Spinal cord (tissue), 10 donors: Measurements from ENCODE around the gene NPAP1. TPM values are rescaled to one million over a fixed set of nuclear protein-coding genes. Genes with fewer than 3 reads are reported as not detected.
"Not testable (repeated sequence)": the region's sequence is repeated elsewhere in the genome, so short reads cannot be mapped to it uniquely, and the experiment has no call there.

Experiments
- DNase-seq, 6 donors: peaks; one replicate each; pipeline versions ENCODE4 v3.0.0 to v3.0.0-alpha.2; 2013 to 2015; ENCODE audit warnings: low spot score in 6 of 6, low read depth in 4 of 6
- H3K27ac ChIP-seq: one replicate; pipeline ENCODE4 v1.5.1; 2013; ENCODE audit warnings: low read depth, low read length, control low read depth
- H3K27me3 ChIP-seq: one replicate; pipeline ENCODE4 v1.6.1; 2013; ENCODE audit warnings: low read length; ENCODE audit not compliant: control insufficient read depth, insufficient read depth
- H3K36me3 ChIP-seq: one replicate; pipeline ENCODE4 v1.6.1; 2013; ENCODE audit warnings: low read length; ENCODE audit not compliant: control insufficient read depth, insufficient read depth
- H3K4me1 ChIP-seq: one replicate; pipeline ENCODE4 v1.6.1; 2013; ENCODE audit warnings: low read length; ENCODE audit not compliant: control insufficient read depth, insufficient read depth
- H3K4me3 ChIP-seq: one replicate; pipeline ENCODE4 v1.5.1; 2013; ENCODE audit warnings: low read depth, low read length, control low read depth
- H3K9me3 ChIP-seq: one replicate; pipeline ENCODE4 v1.6.1; 2013; ENCODE audit warnings: low read length; ENCODE audit not compliant: control insufficient read depth, insufficient read depth
- WGBS: methylation state at CpG from one replicate; pipeline ENCODE4 v1.1.5; 2013; ENCODE audit warnings: missing lambda C conversion rate; ENCODE audit not compliant: insufficient coverage; 5-methylcytosine and 5-hydroxymethylcytosine counted together
- long read RNA-seq, 4 donors: transcript quantifications; one replicate each; lab custom pipeline, GENCODE V29; 2026
- polyA plus RNA-seq, 2 donors: library from polyadenylated mRNA; unstranded; fragments of 120-200 nt; gene quantifications; one replicate each; pipeline ENCODE4 v1.2.1, GENCODE V29; 2013; ENCODE audit not compliant: insufficient read length in 2 of 2
- total RNA-seq, 2 donors: library from RNA; depleted of rRNA in 1 of 2; stranded (reverse); fragments of 120-200 nt in 1 of 2; fragments of >200 nt in 1 of 2; gene quantifications; one replicate each; pipeline versions ENCODE4 v1.2.3 to v1.2.4, GENCODE V29; 2013 to 2014
- donor health status: healthy.

NPAP1 gene
- total RNA-seq (under 1 TPM; 0.44 to 0.69 TPM), polyA plus RNA-seq (under 1 TPM; 0.40 to 0.80 TPM)
- long read RNA-seq, donor 1 = 0 reads
- long read RNA-seq, donor 2 = 0 reads
- long read RNA-seq, donor 3 = 0 reads
- long read RNA-seq, donor 4 = 0 reads

- Histone ChIP-seq H3K27me3 (no peaks in the 10 kb centered on the region), H3K36me3 (peaks cover 16% of the 10 kb centered on the region), H3K27ac (no peak within 1 kb of the TSS), H3K9me3 (no peaks in the 10 kb centered on the region), H3K4me3 (no peak within 1 kb of the TSS), H3K4me1 (no peaks in the 10 kb centered on the region)
- WGBS = 88% methylated on average over 60 of the region's 62 CpGs
- no peak for DNase-seq
Measured at GRCh38 chr15:24675332-24676144, at the start of gene NPAP1. Gene NPAP1, plus strand, starts transcription at chr15:24675775. Its CDS starts 93 bp downstream, at chr15:24675868.

- H3K9me3 ChIP-seq = peaks cover 2% of the 10 kb centered on the region
- H3K4me3 ChIP-seq = no peak overlapping the region
- H3K27ac ChIP-seq = no peak overlapping the region
- H3K4me1 ChIP-seq = no peaks in the 10 kb centered on the region
- H3K27me3 ChIP-seq = no peaks in the 10 kb centered on the region
- no peaks in the 10 kb centered on the region for H3K36me3 ChIP-seq
- WGBS = 54% methylated on average over 3 of the region's 3 CpGs
- DNase-seq = no peak
Measured at GRCh38 chr15:24627443-24627842, 48.1 kb upstream of the NPAP1 start.

- WGBS = 62% methylated on average over 3 of the region's 4 CpGs
- Histone ChIP-seq H3K9me3 (peaks cover 3% of the 10 kb centered on the region), H3K4me1 (no peaks in the 10 kb centered on the region), H3K36me3 (no peaks in the 10 kb centered on the region), H3K4me3 (no peak overlapping the region), H3K27me3 (no peaks in the 10 kb centered on the region), H3K27ac (no peak overlapping the region)
- no peak for DNase-seq
Measured at GRCh38 chr15:24633082-24633481, 42.5 kb upstream of the NPAP1 start.

GRCh38 chr15:24639412-24639811 is 36.2 kb upstream of the NPAP1 start:
- H3K4me1 ChIP-seq, H3K27me3 ChIP-seq, DNase-seq, H3K36me3 ChIP-seq, H3K4me3 ChIP-seq, H3K27ac ChIP-seq, H3K9me3 ChIP-seq: not testable (repeated sequence)
- WGBS = 85% methylated on average over 9 of the region's 11 CpGs

GRCh38 chr15:24645627-24646026 is 29.9 kb upstream of the NPAP1 start:
- DNase-seq = no peak
- H3K36me3 ChIP-seq = no peaks in the 10 kb centered on the region
- no peaks in the 10 kb centered on the region for H3K27me3 ChIP-seq
- no peak overlapping the region for H3K27ac ChIP-seq
- H3K4me3 ChIP-seq = no peak overlapping the region
- H3K4me1 ChIP-seq = no peaks in the 10 kb centered on the region
- WGBS = no CpG with 5 or more reads among the region's 3 CpGs
- H3K9me3 ChIP-seq = no peaks in the 10 kb centered on the region

GRCh38 chr15:24659622-24660021 is 16.0 kb upstream of the NPAP1 start:
- 56% methylated on average over 3 of the region's 7 CpGs for WGBS
- H3K4me1 ChIP-seq = no peaks in the 10 kb centered on the region
- DNase-seq = no peak

GRCh38 chr15:24662991-24663390 is 12.6 kb upstream of the NPAP1 start:
- H3K4me1 ChIP-seq = no peaks in the 10 kb centered on the region
- no peaks in the 10 kb centered on the region for H3K27me3 ChIP-seq
- H3K27ac ChIP-seq = no peak overlapping the region
- no peaks in the 10 kb centered on the region for H3K36me3 ChIP-seq
- H3K4me3 ChIP-seq = no peak overlapping the region
- peaks cover 2% of the 10 kb centered on the region for H3K9me3 ChIP-seq
- WGBS = no CpG with 5 or more reads among the region's 1 CpG
- DNase-seq = no peak

More at GRCh38 chr15:24659622-24660021, 16.0 kb upstream of the NPAP1 start:
- Histone ChIP-seq H3K27me3 (no peaks in the 10 kb centered on the region), H3K4me3 (no peak overlapping the region), H3K27ac (no peak overlapping the region), H3K9me3 (no peaks in the 10 kb centered on the region), H3K36me3 (no peaks in the 10 kb centered on the region)

- no peak for DNase-seq
Measured at GRCh38 chr15:24676431-24676830, 856 bp downstream of the NPAP1 start.

GRCh38 chr15:24678485-24678884 is 2.9 kb downstream of the NPAP1 start:
- 43% methylated on average over 1 of the region's 1 CpG for WGBS
- H3K4me1 ChIP-seq = no peaks in the 10 kb centered on the region

More at GRCh38 chr15:24676431-24676830, 856 bp downstream of the NPAP1 start:
- no peaks in the 10 kb centered on the region for H3K4me1 ChIP-seq
- no peaks in the 10 kb centered on the region for H3K27me3 ChIP-seq
- H3K27ac ChIP-seq = no peak overlapping the region
- no peak overlapping the region for H3K4me3 ChIP-seq
- 87% methylated on average over 13 of the region's 14 CpGs for WGBS
- H3K36me3 ChIP-seq = peaks cover 16% of the 10 kb centered on the region
- no peaks in the 10 kb centered on the region for H3K9me3 ChIP-seq

GRCh38 chr15:24682002-24682401 is 6.4 kb downstream of the NPAP1 start:
- Histone ChIP-seq H3K4me1 (no peaks in the 10 kb centered on the region), H3K9me3 (no peaks in the 10 kb centered on the region), H3K27me3 (no peaks in the 10 kb centered on the region), H3K4me3 (no peak overlapping the region), H3K27ac (no peak overlapping the region), H3K36me3 (no peaks in the 10 kb centered on the region)
- peak in 1 of 6 donors; percentile 53 for DNase-seq
- no CpG with 5 or more reads among the region's 3 CpGs for WGBS

More at GRCh38 chr15:24678485-24678884, 2.9 kb downstream of the NPAP1 start:
- DNase-seq = no peak
- Histone ChIP-seq H3K9me3 (no peaks in the 10 kb centered on the region), H3K36me3 (peaks cover 16% of the 10 kb centered on the region), H3K27me3 (no peaks in the 10 kb centered on the region), H3K27ac (no peak overlapping the region), H3K4me3 (no peak overlapping the region)
